A673 (cell line): ENCODE data around the gene ANKRD10. TPM values are rescaled to one million over a fixed set of nuclear protein-coding genes. Genes with fewer than 3 reads are reported as not detected.

Experiments
- BruUV-seq: library from RNA; stranded (reverse); fragments of 400-500 nt; replicated peaks from 2 replicates; lab custom pipeline; 2021; lab: Mats Ljungman, UMichigan
- CTCF ChIA-PET: fragments of 300-600 bp; sonication (Branson Sonifier 250); formaldehyde crosslinking; loops from one replicate; lab custom pipeline; 2022; ENCODE audit warnings: antibody characterized with exemption; lab: Charles Lee
- POLR2A ChIA-PET: fragments of 300-600 bp; sonication (Branson Sonifier 250); formaldehyde crosslinking; loops from one replicate; lab custom pipeline; 2022; ENCODE audit warnings: antibody characterized with exemption; ENCODE audit not compliant: low non-redundant PET; lab: Charles Lee
- DNase-seq: peaks from one replicate; pipeline ENCODE4 v3.0.0-alpha.2; 2015; ENCODE audit warnings: low spot score
- H3K27ac ChIP-seq: fragments of 200-600 bp; sonication (generic); 2 replicates; pipeline ENCODE4 v1.5.1; 2016; ENCODE audit warnings: mixed run types, low read depth, mild to moderate bottlenecking, mixed read lengths, antibody characterized with exemption, low read length; ENCODE audit not compliant: poor library complexity, severe bottlenecking
- H3K27me3 ChIP-seq: fragments of 200-600 bp; sonication (generic); replicated peaks from 2 replicates; pipeline ENCODE4 v1.6.1; 2017; ENCODE audit warnings: mixed run types, low read depth, mild to moderate bottlenecking, mixed read lengths, antibody characterized with exemption, low read length; ENCODE audit not compliant: insufficient read depth, poor library complexity
- H3K36me3 ChIP-seq: fragments of 200-600 bp; sonication (generic); 2 replicates; pipeline ENCODE4 v1.6.1; 2016; ENCODE audit warnings: mixed run types, mild to moderate bottlenecking, mixed read lengths, antibody characterized with exemption, low read length; ENCODE audit not compliant: insufficient read depth, poor library complexity, severe bottlenecking
- H3K4me1 ChIP-seq: fragments of 200-600 bp; sonication (generic); 2 replicates; pipeline ENCODE4 v1.6.1; 2017; ENCODE audit warnings: mixed run types, mild to moderate bottlenecking, mixed read lengths, antibody characterized with exemption, low read length; ENCODE audit not compliant: insufficient read depth, poor library complexity, severe bottlenecking
- H3K4me3 ChIP-seq: fragments of 200-600 bp; sonication (generic); 2 replicates; pipeline ENCODE4 v1.5.1; 2016; ENCODE audit warnings: low read depth, mixed run types, mild to moderate bottlenecking, mixed read lengths, low read length; ENCODE audit not compliant: poor library complexity, severe bottlenecking
- H3K9me3 ChIP-seq: fragments of 200-600 bp; sonication (generic); 2 replicates; pipeline ENCODE4 v1.6.1; 2016; ENCODE audit warnings: mixed run types, low read depth, mild to moderate bottlenecking, mixed read lengths, antibody characterized with exemption, low read length; ENCODE audit not compliant: poor library complexity, severe bottlenecking
- CTCF ChIP-seq: fragments of 300-800, 200-600 bp; sonication (generic); conservative IDR thresholded peaks from 2 replicates; pipeline ENCODE4 v1.5.1; 2017; ENCODE audit warnings: low read depth, mild to moderate bottlenecking, antibody characterized with exemption, low read length, moderate library complexity, mixed read lengths
- EZH2 ChIP-seq: fragments of 200-600 bp; sonication (generic); IDR thresholded peaks from 2 replicates; pipeline ENCODE4 v1.6.1; 2017; ENCODE audit warnings: borderline replicate concordance, low read depth, mild to moderate bottlenecking, mixed read lengths, antibody characterized with exemption, low read length; ENCODE audit not compliant: poor library complexity, severe bottlenecking
- intact Hi-C: fragments of 100-400 bp; cut with micrococcal nuclease; formaldehyde crosslinking; loops from one replicate; pipeline ENCODE4 v1.10.0; 2022; ENCODE audit not compliant: unreplicated experiment
- total RNA-seq: library from RNA; stranded (reverse); gene quantifications from 2 replicates; pipeline ENCODE4 v1.2.3, GENCODE V29; 2021

Gene ANKRD10
- total RNA-seq, 1 experiment from 2014 or later = 96.2 TPM

- CTCF ChIA-PET = no interaction called here
- H3K27me3 ChIP-seq = no peaks in the 10 kb centered on the region
- TF ChIP-seq EZH2 = no peak
- no peak for TF ChIP-seq CTCF
- no TSS peak for BruUV-seq
- H3K9me3 ChIP-seq = peaks cover 2% of the 10 kb centered on the region
- no peaks in the 10 kb centered on the region for H3K36me3 ChIP-seq
- no peak for DNase-seq
- no peak overlapping the region for H3K27ac ChIP-seq
- no peaks in the 10 kb centered on the region for H3K4me1 ChIP-seq
- H3K4me3 ChIP-seq = no peak overlapping the region
- intact Hi-C loops = no loop called here
- POLR2A ChIA-PET = no interaction called here
These were observed 24.0 kb upstream of the ANKRD10 start for GRCh38 chr13:110938662-110939421.

- no TSS peak for BruUV-seq
- DNase-seq = no peak
- ChIA-PET POLR2A (no interaction called here), CTCF (no interaction called here)
- Histone ChIP-seq H3K4me1 (no peaks in the 10 kb centered on the region), H3K9me3 (peaks cover 14% of the 10 kb centered on the region), H3K27ac (no peak overlapping the region), H3K27me3 (no peaks in the 10 kb centered on the region), H3K36me3 (no peaks in the 10 kb centered on the region), H3K4me3 (no peak overlapping the region)
- TF ChIP-seq EZH2 (no peak), CTCF (no peak)
- intact Hi-C loops = no loop called here
These were observed 22.8 kb upstream of the ANKRD10 start for GRCh38 chr13:110937511-110938285.

GRCh38 chr13:110936519-110936918 is 21.6 kb upstream of the ANKRD10 start:
- H3K36me3 ChIP-seq = no peaks in the 10 kb centered on the region
- no peak for TF ChIP-seq CTCF
- TF ChIP-seq EZH2 = no peak
- no peak overlapping the region for H3K4me3 ChIP-seq
- no peak overlapping the region for H3K27ac ChIP-seq
- no peak for DNase-seq
- ChIA-PET POLR2A (no interaction called here), CTCF (no interaction called here)
- no peaks in the 10 kb centered on the region for H3K4me1 ChIP-seq
- no TSS peak for BruUV-seq
- intact Hi-C loops = no loop called here
- H3K27me3 ChIP-seq = no peaks in the 10 kb centered on the region
- peaks cover 16% of the 10 kb centered on the region for H3K9me3 ChIP-seq
